MCF 10A (cell line): ENCODE measurements around the gene CRTC1. TPM values are rescaled to one million over a fixed set of nuclear protein-coding genes. Genes with fewer than 3 reads are reported as not detected.

ENCODE experiments used
- BruUV-seq: library from RNA; stranded (reverse); fragments of 400-500 nt; replicated peaks from 2 replicates; lab custom pipeline; 2021; lab: Mats Ljungman, UMichigan
- CTCF ChIA-PET: fragments of 300-600 bp; sonication (Branson Sonifier 250); formaldehyde crosslinking; extraction: SDS; loops from one replicate; lab custom pipeline; 2021; ENCODE audit warnings: antibody characterized with exemption, inconsistent platforms; lab: Yijun Ruan, JAX
- POLR2A ChIA-PET: fragments of 300-600, 350-650 bp; sonication (Branson Sonifier 250); formaldehyde crosslinking; extraction: SDS; loops from one replicate; lab custom pipeline; 2020; ENCODE audit warnings: antibody characterized with exemption, inconsistent platforms; lab: Yijun Ruan, JAX
- DNase-seq: peaks from one replicate; pipeline ENCODE4 v3.0.0-alpha.2; 2018; ENCODE audit not compliant: unreplicated experiment
- H3K27ac Mint-ChIP-seq: one replicate; pipeline ENCODE4 v1.8.0; 2022; ENCODE audit warnings: mild to moderate bottlenecking, low read depth, mixed read lengths; ENCODE audit not compliant: unreplicated experiment
- H3K27me3 Mint-ChIP-seq: one replicate; pipeline ENCODE4 v1.8.0; 2022; ENCODE audit warnings: mixed read lengths; ENCODE audit not compliant: insufficient read depth, unreplicated experiment
- H3K36me3 Mint-ChIP-seq: one replicate; pipeline ENCODE4 v1.8.0; 2022; ENCODE audit warnings: mild to moderate bottlenecking, moderate library complexity, mixed read lengths; ENCODE audit not compliant: insufficient read depth, unreplicated experiment
- H3K4me1 Mint-ChIP-seq: one replicate; pipeline ENCODE4 v1.8.0; 2022; ENCODE audit warnings: mixed read lengths; ENCODE audit not compliant: insufficient read depth, unreplicated experiment
- H3K4me3 Mint-ChIP-seq: one replicate; pipeline ENCODE4 v1.8.0; 2022; ENCODE audit warnings: mild to moderate bottlenecking, moderate library complexity, mixed read lengths; ENCODE audit not compliant: unreplicated experiment
- H3K9me3 Mint-ChIP-seq: one replicate; pipeline ENCODE4 v1.8.0; 2022; ENCODE audit warnings: mixed read lengths; ENCODE audit not compliant: unreplicated experiment
- CTCF ChIP-seq: fragments of 200-600 bp; IDR thresholded peaks from one replicate; pipeline ENCODE4 v1.8.0; 2022; ENCODE audit warnings: antibody characterized with exemption, mild to moderate bottlenecking; ENCODE audit not compliant: unreplicated experiment
- intact Hi-C: fragments of 100-400 bp; cut with micrococcal nuclease; formaldehyde crosslinking; loops from 2 replicates; pipeline ENCODE4 v1.14.1; 2022
- total RNA-seq: library from RNA; stranded (reverse); gene quantifications from 2 replicates; pipeline ENCODE4 v1.2.3, GENCODE V29; 2022

The CRTC1 gene
- total RNA-seq, 1 experiment from 2014 or later, result 11.1 TPM

- TF ChIP-seq CTCF, result no peak
- H3K27ac Mint-ChIP-seq, result no peak overlapping the region
- peaks cover 28% of the 10 kb centered on the region for H3K4me1 Mint-ChIP-seq
- no peaks in the 10 kb centered on the region for H3K9me3 Mint-ChIP-seq
- ChIA-PET CTCF (no interaction called here), POLR2A (interaction anchor here (0.8 kb wide), 1 partner anchor 130 kb away, joined by 3 read pairs; no protein-coding TSS in a partner anchor)
- intact Hi-C loops, result no loop called here
- BruUV-seq, result no TSS peak
- no peak for DNase-seq
- peaks cover 4% of the 10 kb centered on the region for H3K36me3 Mint-ChIP-seq
- H3K27me3 Mint-ChIP-seq, result no peaks in the 10 kb centered on the region
- no peak overlapping the region for H3K4me3 Mint-ChIP-seq
Observed at GRCh38 chr19:18759304-18759994, 76.0 kb downstream of the CRTC1 start.

- no peak for DNase-seq
- POLR2A ChIA-PET, result no interaction called here
- H3K4me3 Mint-ChIP-seq, result no peak overlapping the region
- TF ChIP-seq CTCF, result no peak
- no peaks in the 10 kb centered on the region for H3K27me3 Mint-ChIP-seq
- BruUV-seq, result no TSS peak
- H3K27ac Mint-ChIP-seq, result no peak overlapping the region
- intact Hi-C loops, result loop anchor here (5.0 kb wide), 2 partner anchors 73 to 168 kb away; no protein-coding TSS in a partner anchor
- H3K36me3 Mint-ChIP-seq, result peaks cover 4% of the 10 kb centered on the region
- no peaks in the 10 kb centered on the region for H3K9me3 Mint-ChIP-seq
- peaks cover 34% of the 10 kb centered on the region for H3K4me1 Mint-ChIP-seq
- CTCF ChIA-PET, result no interaction called here
Observed at GRCh38 chr19:18759995-18760426, 76.5 kb downstream of the CRTC1 start.

- intact Hi-C loops, result loop anchor here (5.0 kb wide), 2 partner anchors 73 to 168 kb away; no protein-coding TSS in a partner anchor
- TF ChIP-seq CTCF, result no peak
- H3K27me3 Mint-ChIP-seq, result no peaks in the 10 kb centered on the region
- H3K27ac Mint-ChIP-seq, result no peak overlapping the region
- CTCF ChIA-PET, result no interaction called here
- peaks cover 4% of the 10 kb centered on the region for H3K36me3 Mint-ChIP-seq
- no peak for DNase-seq
- POLR2A ChIA-PET, result interaction anchor here (0.7 to 2.0 kb wide), 4 partner anchors 44 to 158 kb away, joined by 3 to 10 read pairs (median 6); partner anchors contain the start of genes COPE, DDX49 and UPF1
- no peaks in the 10 kb centered on the region for H3K9me3 Mint-ChIP-seq
- no peak overlapping the region for H3K4me3 Mint-ChIP-seq
- peaks cover 35% of the 10 kb centered on the region for H3K4me1 Mint-ChIP-seq
- no TSS peak for BruUV-seq
Observed at GRCh38 chr19:18760440-18761383, 77.2 kb downstream of the CRTC1 start.
